Activated CD8-positive, alpha-beta memory T cell treated with anti-CD3 and anti-CD28 coated beads, Interleukin-2, amount 50 U/mL, for 24 hours (primary cell): Measurements from ENCODE around the gene NTM.

Source experiments
- DNase-seq: peaks from one replicate; pipeline ENCODE4 v3.0.0-alpha.2; 2020; ENCODE audit errors: extremely low read depth

NTM gene

GRCh38 chr11:131864228-131864627 is 493.8 kb downstream of the NTM start:
- no peak for DNase-seq

DNA sequence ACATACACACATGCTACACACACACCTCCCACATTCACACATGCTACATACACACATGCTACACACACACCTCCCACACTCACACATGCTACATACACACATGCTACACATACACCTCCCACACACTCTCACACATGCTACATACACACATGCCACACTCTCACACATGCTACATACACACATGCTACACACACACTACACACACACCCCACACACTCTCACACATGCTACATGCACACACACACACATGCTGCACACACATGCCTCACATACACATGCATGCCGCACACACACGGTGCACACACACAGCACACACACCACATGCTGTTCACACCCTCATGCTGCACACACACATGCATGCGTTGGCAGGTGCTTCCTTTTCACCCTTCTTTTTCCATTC is 495.4 kb downstream of the NTM start:
- no peak for DNase-seq

GRCh38 chr11:131866535-131867400 is 496.4 kb downstream of the NTM start:
- DNase-seq: no peak

DNA sequence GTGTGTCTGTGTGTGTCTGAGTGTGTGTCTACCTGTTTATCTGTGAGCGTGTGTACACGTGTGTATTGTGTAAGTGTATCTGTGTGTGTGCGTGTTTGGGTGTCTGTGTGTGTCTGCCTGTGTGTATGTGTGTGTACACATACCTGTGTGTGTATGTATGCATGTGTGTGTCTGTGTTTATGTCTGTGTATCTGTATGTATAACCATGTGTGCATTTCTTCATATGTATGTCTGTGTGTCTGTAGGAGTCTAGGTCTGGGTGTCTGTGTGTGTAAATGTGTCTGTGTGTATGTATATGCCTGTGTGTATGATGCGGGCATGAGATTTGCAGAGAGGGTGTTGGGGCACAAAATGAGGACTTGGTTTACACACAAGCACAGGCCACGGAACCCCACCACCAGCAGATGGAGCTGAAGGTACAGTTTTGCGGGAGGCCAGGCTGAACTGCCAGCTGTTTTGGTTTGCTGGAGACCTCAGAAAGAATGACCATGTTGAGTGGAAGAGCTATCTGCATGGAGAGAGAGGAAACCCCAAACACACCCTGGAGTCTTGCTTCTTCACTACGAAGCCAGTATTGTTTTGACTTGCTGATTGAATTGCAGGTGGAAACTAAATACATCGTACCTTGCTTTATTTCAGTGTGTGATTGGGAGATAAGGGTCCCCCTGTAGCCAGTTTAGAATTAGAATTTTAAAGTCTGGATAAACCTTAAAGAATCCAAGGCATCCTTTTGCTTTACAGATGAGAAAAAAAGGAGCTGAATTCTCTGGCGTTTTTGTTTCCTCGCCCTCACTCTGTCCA is 497.2 kb downstream of the NTM start:
- no peak for DNase-seq

DNA sequence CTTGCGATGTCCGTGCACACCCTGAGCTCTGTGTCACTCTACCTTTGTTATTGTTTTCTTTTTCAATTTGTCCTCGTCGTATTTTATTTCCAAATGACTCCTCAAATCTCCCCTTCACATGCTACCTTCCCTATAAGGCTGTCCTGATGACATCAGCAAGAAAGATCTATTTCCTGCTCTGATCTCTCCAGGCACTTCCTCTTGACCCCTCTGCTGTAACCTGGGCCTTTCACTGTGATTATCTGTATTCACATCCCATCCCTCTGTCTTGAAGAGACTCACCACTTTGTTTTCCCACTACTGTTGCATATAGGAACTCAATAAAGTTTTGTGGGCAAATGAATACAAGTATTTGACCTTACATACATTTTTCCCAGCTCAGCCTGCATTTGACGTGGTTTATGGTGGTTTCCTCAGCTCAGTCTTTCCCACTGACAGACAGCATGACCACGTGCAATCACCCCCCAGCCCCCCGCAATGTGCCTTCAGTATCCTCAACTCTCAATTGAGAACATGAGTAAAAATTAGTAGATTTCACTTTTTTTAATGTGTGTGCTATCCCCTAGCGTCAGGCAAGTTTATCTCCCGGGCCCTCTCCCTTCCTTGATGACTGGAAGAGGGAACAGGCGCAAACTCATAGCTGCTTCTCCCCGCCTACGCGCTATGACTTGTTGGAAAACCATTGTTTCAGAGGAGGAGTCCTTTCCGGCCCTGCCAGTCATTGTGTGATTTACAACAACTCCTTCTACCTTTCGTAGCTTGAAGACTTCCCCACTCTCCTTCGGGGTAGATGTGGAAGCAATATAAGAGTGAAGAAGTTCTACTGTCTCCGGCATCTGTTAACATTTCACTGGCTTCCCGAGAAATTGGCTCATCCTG is 498.5 kb downstream of the NTM start:
- no peak for DNase-seq

DNA sequence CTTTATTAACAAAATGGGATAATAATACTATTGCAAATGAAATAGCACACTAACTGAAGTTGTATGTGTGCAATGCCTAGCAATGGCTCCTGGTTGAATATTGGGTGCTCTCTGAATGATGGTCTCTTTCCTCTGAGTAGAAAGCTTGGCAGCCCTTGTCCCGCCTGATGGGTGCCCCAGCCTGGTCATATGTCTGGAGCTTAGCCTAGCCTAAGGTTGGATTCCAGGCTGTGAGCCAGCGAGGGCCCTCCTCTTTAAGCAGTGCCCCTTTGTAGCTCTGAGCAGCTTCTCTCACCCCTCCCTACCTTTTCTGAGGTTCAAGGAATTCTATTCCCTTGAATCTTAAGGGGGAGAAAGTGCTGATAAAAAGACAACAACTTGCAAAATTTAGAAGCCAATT is 499.9 kb downstream of the NTM start:
- no peak for DNase-seq

DNA sequence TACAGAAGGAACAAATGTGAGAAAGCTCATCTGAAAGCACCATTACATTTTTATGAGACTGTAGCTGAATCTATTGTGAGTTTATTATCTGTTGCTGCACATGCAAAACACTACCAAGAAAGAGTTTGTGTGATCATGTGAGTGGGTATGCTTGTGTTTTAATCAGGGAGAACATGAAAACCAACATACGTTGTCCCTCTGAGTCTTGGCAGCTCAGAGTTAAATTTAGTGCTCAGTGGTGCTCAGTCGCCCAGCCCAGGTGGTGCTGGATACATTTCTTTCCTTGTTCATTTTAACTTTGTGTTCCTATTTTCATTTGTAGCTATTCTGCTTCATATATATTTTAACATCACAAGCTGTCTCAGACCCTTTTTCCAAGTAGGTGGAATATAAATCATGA is 500.6 kb downstream of the NTM start:
- no peak for DNase-seq

- no peak for DNase-seq
Measured at GRCh38 chr11:131874070-131874469, 503.7 kb downstream of the NTM start.

DNA sequence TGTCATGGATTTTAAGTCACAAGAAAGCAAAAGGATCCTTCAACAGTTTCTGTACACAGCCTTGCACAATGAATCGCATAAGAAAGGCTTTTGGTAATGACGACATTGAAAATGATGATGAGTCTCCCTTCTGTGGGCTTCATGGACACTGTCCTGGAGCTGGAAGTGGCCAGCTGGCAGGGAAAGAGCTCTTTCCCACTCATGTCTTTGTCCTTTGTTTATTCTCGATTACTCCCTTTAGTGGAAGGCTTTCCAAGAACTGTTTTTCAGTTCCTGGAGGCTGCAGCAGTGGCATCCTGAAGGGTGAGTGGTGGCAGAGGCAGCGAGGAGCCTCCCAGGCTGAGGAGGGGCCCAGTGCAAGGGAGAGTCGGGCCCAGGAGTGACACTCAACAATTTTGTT is 505.2 kb downstream of the NTM start:
- DNase-seq: no peak

- DNase-seq: no peak
Measured at GRCh38 chr11:131877246-131877942, 507.0 kb downstream of the NTM start.

DNA sequence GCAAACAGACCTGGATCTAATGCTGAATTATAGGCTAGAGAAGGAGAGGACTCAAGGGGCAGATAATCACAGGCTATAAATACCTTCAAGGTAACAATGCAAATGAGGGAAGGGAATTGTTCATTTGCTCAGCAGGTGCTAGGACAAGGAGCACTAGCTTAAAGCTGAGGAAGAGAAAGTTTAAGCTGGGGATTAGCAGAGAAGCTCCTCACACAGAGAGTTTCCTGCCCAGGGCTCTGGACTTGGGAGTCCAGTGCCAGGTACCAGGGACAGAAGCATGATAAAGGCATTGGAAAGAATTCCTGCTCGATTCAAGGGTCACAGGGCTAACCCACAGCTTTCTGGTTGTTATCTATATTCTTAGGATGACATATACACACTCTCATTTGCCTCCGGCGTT is 509.9 kb downstream of the NTM start:
- DNase-seq: no peak

DNA sequence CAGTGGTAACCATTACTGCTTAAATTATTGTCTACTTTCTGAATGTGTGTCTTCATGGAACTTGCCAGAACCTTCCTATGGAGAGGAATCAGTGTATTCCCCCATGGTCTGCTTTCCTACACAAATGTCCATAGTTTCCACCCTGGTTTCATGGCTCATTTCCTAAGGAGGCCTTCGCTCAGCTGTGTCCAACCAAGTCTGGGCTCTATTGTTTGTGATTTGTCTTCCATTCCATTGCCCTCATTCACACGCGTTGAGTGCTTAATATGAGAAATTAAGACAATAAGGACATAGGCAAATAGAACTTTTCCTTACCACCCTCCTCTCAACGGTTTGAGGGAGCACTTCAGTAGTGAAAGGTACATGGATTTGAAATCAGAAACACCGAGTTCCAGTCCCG is 510.6 kb downstream of the NTM start:
- DNase-seq: no peak

DNA sequence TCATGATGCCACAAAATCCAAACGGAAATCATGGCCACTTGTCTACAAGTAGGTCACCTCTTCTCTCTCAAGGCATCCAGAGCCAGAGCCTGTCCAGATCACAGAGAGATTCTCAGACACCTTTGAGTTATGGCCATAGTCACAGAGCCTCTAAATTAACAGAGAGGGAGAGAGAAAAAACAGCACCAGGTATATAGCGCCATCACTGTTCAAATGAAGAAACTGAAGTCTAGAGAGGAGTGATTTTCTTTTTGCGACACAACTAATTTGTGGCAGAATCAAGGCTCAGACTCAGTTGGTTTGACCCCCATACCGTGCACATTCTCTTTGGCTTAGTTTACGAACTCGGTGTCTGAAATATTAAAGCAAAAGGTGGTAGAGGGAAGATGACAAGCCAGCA is 512.9 kb downstream of the NTM start:
- DNase-seq: no peak

DNA sequence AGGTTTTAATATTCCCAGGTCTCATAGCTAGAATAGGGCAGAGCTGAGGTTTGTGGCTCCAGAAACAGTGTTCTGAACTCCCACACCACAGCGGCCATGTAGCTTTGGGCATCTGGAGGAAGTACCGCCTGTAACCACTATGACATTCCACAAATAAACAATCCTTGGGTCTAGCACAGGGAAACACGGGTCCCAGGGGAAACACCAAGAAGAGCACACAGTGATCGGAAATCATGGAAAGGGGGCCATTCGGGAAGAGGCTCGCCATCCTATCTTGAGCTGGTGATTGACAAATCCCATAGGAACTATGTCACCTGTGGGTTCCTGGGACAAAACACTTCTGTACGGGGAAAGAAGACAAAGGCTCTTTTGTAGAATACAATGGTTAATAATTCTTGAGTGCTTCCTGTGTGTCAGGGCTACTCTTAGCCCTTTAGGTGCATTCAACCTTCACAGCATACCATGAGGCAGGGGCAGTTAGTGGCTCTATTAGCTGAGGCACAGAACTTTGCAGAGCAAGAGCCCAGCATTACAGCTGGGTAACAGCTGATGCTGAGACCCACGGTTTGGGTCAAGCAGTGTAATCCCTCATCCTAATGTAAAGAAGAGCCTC is 514.2 kb downstream of the NTM start:
- no peak for DNase-seq

DNA sequence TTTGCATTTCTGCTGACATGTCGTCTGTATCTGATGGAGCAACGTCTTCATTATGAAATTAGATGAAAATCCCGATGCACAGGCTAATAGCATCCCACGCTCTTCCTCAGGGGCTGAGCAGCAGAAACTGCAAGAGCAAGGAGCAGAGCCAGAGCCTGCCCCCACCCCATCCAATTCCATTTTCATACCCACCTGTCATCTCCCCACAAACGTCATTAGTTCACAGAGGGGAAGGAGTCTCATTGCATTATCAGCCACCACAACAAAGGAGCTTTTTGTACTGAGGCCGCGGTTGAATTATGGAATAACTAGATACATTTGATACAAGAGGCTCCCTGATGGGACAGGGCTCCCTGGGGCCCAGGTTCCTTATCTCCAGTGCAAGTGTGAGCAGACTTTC is 515.0 kb downstream of the NTM start:
- no peak for DNase-seq

DNA sequence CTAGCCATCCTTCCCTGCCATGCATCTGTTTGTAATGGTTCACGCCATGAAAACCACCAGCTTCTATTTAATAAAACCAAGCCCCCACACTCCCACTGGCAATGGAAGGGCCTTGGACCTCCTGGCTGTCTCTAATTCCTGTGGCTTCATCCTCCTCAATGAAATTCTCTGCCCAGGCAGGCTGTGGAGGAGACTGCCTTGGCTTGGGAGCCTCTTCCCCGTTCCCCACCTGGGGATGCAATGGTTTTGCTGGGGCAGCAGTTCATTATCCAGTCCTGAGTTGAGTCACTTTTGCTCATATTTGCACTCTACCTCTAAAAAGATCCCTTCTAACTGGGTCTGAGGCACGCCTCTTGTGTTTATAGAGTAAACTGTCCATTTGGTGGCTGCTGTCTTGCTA is 515.8 kb downstream of the NTM start:
- DNase-seq: no peak

DNA sequence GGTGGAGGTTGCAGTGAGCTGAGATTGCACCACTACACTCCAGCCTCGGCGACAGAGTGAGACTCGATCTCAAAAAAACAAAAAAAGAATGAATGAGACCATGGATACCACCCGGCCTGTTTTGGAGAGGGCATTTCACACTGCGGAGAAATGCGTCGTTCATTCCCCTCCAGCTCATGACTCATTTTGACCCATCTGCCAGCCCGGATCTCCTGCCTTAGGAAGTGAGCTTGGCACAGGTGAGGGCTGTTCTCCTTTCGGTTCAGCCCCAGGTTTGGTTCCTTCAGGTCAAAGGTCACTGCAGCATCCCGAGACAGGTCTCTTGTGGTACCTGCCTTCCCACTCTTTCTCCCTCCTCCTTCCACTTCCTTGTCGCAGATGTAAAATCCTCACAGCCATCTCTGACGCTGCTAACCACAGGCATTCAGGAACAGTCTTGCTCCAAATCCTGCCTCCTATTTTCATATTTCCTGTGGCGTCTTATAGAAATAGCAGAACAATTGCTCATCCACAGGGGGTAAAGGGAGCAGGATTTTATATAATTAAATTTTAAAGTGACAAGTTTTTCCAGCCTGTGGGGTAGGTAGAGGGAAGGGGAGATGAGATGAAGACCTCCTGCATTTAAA is 517.9 kb downstream of the NTM start:
- DNase-seq: no peak

DNA sequence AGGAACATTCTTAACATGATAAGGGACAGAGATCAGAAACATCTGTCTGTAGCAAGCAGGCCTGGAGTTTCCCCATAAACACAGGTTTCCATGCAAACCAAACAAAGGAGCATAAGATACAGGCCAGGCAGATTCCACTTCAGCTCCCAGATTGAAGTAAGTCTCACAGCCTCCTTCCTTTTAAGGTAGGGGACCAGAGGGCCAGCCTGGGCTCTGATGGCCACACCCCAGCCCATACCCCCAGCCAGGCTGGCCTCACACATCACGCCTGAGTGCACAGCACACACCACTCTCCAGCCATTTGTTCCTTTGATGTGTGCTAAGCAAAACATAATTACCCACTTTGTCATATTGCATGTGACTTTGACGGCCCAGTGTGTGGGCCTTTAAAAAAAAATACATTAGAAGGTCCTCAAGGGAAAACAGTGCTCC is 518.7 kb downstream of the NTM start:
- no peak for DNase-seq

- DNase-seq: no peak
Measured at GRCh38 chr11:131889760-131890581, 519.6 kb downstream of the NTM start.
